ENCODE data around the gene RHBG. TPM values are rescaled to one million over a fixed set of nuclear protein-coding genes. Genes with fewer than 3 reads are reported as not detected.

RHBG gene
- total RNA-seq, 4 donors from 2014 or later: 7.4 to 14.8 (median 8.1) TPM

DNA sequence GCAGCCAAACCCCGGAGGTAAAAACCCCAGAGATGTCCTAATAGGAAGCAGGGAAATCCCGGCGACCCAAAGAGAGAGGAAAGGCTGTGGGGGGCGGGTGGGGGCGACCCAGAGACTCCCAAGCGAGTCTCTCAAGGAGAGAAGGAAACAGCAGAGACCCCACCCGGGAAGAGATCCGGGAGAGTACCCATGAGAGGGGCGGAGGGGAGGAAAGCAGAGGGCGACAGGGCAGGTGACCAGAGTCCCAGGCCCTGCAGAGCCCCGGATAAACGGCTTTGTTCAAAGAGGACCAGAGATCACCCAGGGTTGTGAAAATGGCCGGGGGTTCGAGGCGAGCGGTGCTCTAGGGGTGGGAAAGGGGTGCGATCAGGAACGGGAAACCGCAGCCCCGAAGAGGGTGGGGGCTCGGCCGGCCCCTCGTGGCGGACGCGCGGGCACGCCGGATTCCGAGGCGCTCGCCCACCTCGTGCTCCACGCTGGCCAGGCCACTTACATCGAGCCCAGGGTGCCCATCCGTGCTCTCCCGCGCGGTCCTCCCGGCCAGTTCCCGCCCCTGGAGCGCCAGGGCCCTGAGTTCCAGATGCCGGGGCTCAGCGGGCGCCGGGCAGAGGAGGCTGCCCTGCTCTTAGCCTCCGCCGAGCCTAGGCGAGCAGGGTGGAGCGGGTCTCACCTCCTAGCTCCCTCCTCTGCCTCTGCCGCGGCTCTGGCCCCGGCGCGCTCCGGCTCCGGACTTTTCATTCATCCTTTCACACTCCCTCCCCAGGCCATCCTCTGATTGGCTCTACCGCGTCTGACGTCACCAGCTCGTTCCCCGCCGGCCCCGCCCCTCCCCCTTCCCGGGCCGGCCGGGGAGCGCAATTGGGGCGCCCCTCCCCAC, 52.3 kb downstream of the RHBG start:
- Histone ChIP-seq H3K4me3 (peak overlapping the region; percentile 39), H3K27me3 (peaks cover 83% of the 10 kb centered on the region), H3K27ac (no peak overlapping the region), H3K9me3 (no peaks in the 10 kb centered on the region), H3K36me3 (no peaks in the 10 kb centered on the region), H3K4me1 (peaks cover 26% of the 10 kb centered on the region)
- DNase-seq (ENCODE audit: low spot score in 2 of 2): peak in 1 of 2 donors; percentile 83
- TF ChIP-seq POLR2AphosphoS5 (IDR thresholded peaks at IDR 0.05) (no peak), POLR2A (IDR thresholded peaks at IDR 0.05) (no peak)
- WGBS: 2% methylated on average over 40 of the region's 69 CpGs

GRCh38 chr1:156421939-156422601, 53.1 kb downstream of the RHBG start:
- Histone ChIP-seq H3K36me3 (no peaks in the 10 kb centered on the region), H3K9me3 (no peaks in the 10 kb centered on the region), H3K4me3 (peak overlapping the region; percentile 39), H3K27me3 (peaks cover 84% of the 10 kb centered on the region), H3K4me1 (peaks cover 26% of the 10 kb centered on the region), H3K27ac (no peak overlapping the region)
- 17% methylated on average over 11 of the region's 12 CpGs for WGBS
- TF ChIP-seq POLR2AphosphoS5 (IDR thresholded peaks at IDR 0.05): no peak
- TF ChIP-seq, protein P1, sequence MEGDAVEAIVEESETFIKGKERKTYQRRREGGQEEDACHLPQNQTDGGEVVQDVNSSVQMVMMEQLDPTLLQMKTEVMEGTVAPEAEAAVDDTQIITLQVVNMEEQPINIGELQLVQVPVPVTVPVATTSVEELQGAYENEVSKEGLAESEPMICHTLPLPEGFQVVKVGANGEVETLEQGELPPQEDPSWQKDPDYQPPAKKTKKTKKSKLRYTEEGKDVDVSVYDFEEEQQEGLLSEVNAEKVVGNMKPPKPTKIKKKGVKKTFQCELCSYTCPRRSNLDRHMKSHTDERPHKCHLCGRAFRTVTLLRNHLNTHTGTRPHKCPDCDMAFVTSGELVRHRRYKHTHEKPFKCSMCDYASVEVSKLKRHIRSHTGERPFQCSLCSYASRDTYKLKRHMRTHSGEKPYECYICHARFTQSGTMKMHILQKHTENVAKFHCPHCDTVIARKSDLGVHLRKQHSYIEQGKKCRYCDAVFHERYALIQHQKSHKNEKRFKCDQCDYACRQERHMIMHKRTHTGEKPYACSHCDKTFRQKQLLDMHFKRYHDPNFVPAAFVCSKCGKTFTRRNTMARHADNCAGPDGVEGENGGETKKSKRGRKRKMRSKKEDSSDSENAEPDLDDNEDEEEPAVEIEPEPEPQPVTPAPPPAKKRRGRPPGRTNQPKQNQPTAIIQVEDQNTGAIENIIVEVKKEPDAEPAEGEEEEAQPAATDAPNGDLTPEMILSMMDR (IDR thresholded peaks at IDR 0.05): no peak
- TF ChIP-seq EP300 (IDR thresholded peaks at IDR 0.05): no peak
- TF ChIP-seq POLR2A (IDR thresholded peaks at IDR 0.05): no peak
- DNase-seq (ENCODE audit: low spot score in 2 of 2): no peak

DNA sequence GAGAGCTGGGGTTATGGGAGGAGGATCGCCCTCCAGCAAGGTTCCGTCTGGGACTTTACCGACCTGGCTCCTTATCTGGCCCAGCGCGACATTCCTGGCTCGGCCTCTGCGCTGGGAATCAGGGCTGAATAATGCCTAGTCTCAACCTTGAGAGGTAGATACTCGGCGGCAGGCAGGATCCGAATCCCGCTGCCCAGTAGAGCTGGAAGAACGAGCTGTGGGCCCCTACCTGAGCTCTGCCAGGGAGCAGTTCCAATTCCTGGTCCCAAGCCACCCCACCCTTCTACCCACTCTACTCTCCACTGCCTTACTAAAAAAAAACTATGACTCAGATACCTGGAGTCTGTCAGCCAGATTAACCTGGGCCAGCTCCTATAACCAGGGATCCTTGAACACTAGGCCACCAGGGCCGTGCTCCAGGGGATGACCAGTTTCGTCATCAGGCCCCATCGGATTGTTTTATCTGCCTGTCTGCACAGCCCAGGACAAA, 53.6 kb downstream of the RHBG start:
- no peaks in the 10 kb centered on the region for H3K36me3 ChIP-seq
- H3K27me3 ChIP-seq: peaks cover 83% of the 10 kb centered on the region
- H3K4me1 ChIP-seq: peaks cover 26% of the 10 kb centered on the region
- no peak for DNase-seq (ENCODE audit: low spot score in 2 of 2)
- H3K9me3 ChIP-seq: no peaks in the 10 kb centered on the region
- WGBS: 24% methylated on average over 5 of the region's 15 CpGs
- TF ChIP-seq, protein P1 (IDR thresholded peaks at IDR 0.05): no peak
- TF ChIP-seq POLR2AphosphoS5 (IDR thresholded peaks at IDR 0.05) (no peak), POLR2A (IDR thresholded peaks at IDR 0.05) (no peak)
- no peak overlapping the region for H3K4me3 ChIP-seq
- no peak overlapping the region for H3K27ac ChIP-seq

DNA sequence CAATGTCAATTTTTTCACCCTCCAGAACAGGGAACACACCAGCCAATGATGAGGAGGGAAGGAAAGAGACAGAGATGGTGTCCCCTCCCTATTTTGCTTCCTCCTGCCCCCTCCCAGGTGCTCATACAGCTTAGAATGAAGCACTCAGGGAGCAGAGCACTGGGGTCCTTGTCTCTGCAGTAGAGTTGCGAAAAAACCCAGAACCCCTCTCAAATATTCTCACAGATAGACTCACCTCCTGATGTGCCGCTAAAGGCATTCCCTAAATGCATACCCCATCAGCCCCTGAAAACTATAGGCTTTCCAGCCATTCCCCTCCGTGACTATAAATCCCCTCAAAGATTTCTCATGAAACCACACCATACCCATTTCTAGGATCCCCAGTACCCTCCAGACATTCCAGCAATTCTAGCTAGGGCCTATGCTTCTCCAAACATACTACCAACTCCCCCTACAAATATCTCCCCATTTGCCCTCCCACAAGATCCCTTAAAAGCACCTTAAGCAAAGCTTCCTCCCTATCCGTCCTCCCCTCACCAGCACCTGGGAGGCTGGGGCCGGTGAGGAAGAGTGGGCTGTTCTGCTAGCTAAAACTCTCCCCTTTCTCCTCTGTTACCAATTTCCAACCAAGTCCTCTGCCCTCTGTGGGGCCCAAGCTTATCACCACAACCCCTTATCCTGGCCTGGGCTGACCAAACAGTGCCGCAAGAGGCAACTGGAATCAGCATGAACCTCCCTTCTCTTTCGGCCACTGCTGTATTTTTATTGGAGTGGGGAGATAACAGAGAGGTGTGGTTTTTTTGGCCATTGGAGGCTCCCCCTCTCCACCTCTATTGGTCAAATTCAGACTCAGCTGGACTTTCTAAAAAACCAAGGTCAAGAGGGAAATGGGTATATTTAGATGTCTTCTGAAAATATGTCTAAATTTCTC, 54.7 kb downstream of the RHBG start:
- WGBS: 72% methylated on average over 7 of the region's 7 CpGs
- Histone ChIP-seq H3K9me3 (no peaks in the 10 kb centered on the region), H3K36me3 (no peaks in the 10 kb centered on the region), H3K4me3 (no peak overlapping the region), H3K27me3 (peaks cover 83% of the 10 kb centered on the region), H3K4me1 (peaks cover 26% of the 10 kb centered on the region), H3K27ac (no peak overlapping the region)
- no peak for DNase-seq (ENCODE audit: low spot score in 2 of 2)
- TF ChIP-seq POLR2AphosphoS5 (IDR thresholded peaks at IDR 0.05): no peak
- no peak for TF ChIP-seq EP300 (IDR thresholded peaks at IDR 0.05)
- TF ChIP-seq POLR2A (IDR thresholded peaks at IDR 0.05): no peak
- TF ChIP-seq, protein P1 (IDR thresholded peaks at IDR 0.05): no peak

DNA sequence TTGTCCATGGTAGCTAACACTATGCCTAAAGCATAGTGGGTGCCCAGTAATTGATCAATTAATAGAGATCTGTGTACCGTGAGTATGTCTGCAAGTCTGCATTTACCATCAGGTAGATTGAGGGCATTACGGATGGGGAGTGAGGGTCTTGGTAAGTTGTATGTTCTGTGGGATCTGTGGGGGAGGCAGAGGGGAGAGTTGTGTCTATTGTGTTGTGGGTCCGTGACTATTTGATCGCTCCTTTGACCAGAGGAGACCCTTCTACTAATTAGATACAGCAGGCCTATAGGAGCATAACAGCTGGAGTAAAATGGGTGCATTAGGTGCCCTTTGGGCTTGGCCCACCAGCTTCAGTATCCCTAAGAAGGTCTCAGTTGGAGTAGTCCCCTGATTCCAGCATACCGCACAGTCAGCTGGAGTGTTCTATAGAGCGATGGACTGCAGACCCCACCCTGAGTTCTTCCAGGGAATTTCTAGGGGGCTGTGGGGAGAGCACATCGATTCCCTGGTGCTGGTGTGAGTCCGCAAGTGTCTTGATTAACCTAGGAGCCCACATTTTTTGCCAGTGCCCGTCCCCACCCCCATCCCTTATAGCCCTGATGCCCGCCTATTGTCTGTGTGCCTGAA, 55.9 kb downstream of the RHBG start:
- Histone ChIP-seq H3K27me3 (peaks cover 84% of the 10 kb centered on the region), H3K9me3 (no peaks in the 10 kb centered on the region), H3K36me3 (no peaks in the 10 kb centered on the region), H3K27ac (no peak overlapping the region), H3K4me3 (no peak overlapping the region), H3K4me1 (peaks cover 24% of the 10 kb centered on the region)
- WGBS: 87% methylated on average over 10 of the region's 10 CpGs
- TF ChIP-seq POLR2AphosphoS5 (IDR thresholded peaks at IDR 0.05): no peak
- no peak for TF ChIP-seq EP300 (IDR thresholded peaks at IDR 0.05)
- TF ChIP-seq, protein P1 (IDR thresholded peaks at IDR 0.05): no peak
- no peak for TF ChIP-seq POLR2A (IDR thresholded peaks at IDR 0.05)
- no peak for DNase-seq (ENCODE audit: low spot score in 2 of 2)

Measured in suprapubic skin (tissue), 4 donors.